GM12878 (cell line): Measurements from ENCODE around the gene CSF2. TPM values are rescaled to one million over a fixed set of nuclear protein-coding genes. Genes with fewer than 3 reads are reported as not detected.

Experiments used
- ATAC-seq: fragments of 200-7000 bp; cut with Tn5 transposase; 3 replicates; pipeline ENCODE4 v1.9.1; 2020; ENCODE audit warnings: mild to moderate bottlenecking, moderate library complexity
- BruUV-seq: library from RNA; stranded (reverse); fragments of 400-500 nt; replicated peaks from 2 replicates; lab custom pipeline; 2021; lab: Mats Ljungman, UMichigan
- CTCF ChIA-PET: fragments of 300-600 bp; sonication (Branson Sonifier 250); formaldehyde crosslinking; extraction: SDS; loops from one replicate; lab custom pipeline; 2021; ENCODE audit warnings: inconsistent platforms; lab: Yijun Ruan, JAX
- POLR2A ChIA-PET: fragments of 350-600 bp; formaldehyde crosslinking; extraction: SDS; loops from one replicate; lab custom pipeline; 2021; ENCODE audit warnings: inconsistent platforms; lab: Charles Lee
- RAD21 ChIA-PET: fragments of 300-600 bp; sonication (Branson Sonifier 250); formaldehyde crosslinking; loops from one replicate; lab custom pipeline; 2023; ENCODE audit warnings: antibody characterized with exemption; ENCODE audit not compliant: unreplicated experiment; lab: Charles Lee
- SMC1A ChIA-PET: fragments of 300-600 bp; sonication (Branson Sonifier 250); formaldehyde crosslinking; loops from one replicate; lab custom pipeline; 2023; ENCODE audit not compliant: unreplicated experiment, uncharacterized antibody; lab: Charles Lee
- DNase-seq: peaks from one replicate; pipeline ENCODE4 v3.0.0-alpha.2; 2011; ENCODE audit warnings: low read depth, low spot score
- FAIRE-seq: peaks from 3 replicates; lab custom pipeline; 2011; peaks lifted over from hg19 to GRCh38; lab: Jason Lieb, UNC
- H2AFZ ChIP-seq: 2 replicates; pipeline ENCODE4 v1.6.0; 2011; ENCODE audit warnings: low read depth, low read length, control low read depth; ENCODE audit not compliant: control insufficient read depth
- H3K27ac ChIP-seq: 2 replicates; pipeline ENCODE4 v1.5.1; 2011; ENCODE audit warnings: control low read depth; ENCODE audit not compliant: control insufficient read depth, insufficient read depth
- H3K27me3 ChIP-seq, 2 experiments: replicated peaks in 1 of 2; 2 replicates each; pipeline versions ENCODE4 v1.6.0 to v1.6.1; 2011; ENCODE audit warnings: low read length in 1 of 2; ENCODE audit not compliant: control insufficient read depth in 2 of 2, insufficient read depth in 2 of 2
- H3K36me3 ChIP-seq, 2 experiments: 2 replicates each; pipeline ENCODE4 v1.5.1; 2011; ENCODE audit warnings: low read length in 1 of 2; ENCODE audit not compliant: control insufficient read depth in 2 of 2, insufficient read depth in 2 of 2
- H3K4me1 ChIP-seq: 2 replicates; pipeline ENCODE4 v1.6.1; 2011; ENCODE audit warnings: mild to moderate bottlenecking, low read length, moderate library complexity, mixed read lengths; ENCODE audit not compliant: control insufficient read depth, insufficient read depth
- H3K4me2 ChIP-seq: 2 replicates; pipeline ENCODE4 v1.6.0; 2011; ENCODE audit warnings: control low read depth; ENCODE audit not compliant: control insufficient read depth, insufficient read depth
- H3K4me3 ChIP-seq: fragments of 200-600 bp; sonication (generic); 2 replicates; pipeline ENCODE4 v1.5.1; 2016
- H3K79me2 ChIP-seq: 2 replicates; pipeline ENCODE4 v1.6.0; 2011; ENCODE audit warnings: low read length; ENCODE audit not compliant: control insufficient read depth, insufficient read depth
- H3K9ac ChIP-seq: 2 replicates; pipeline ENCODE4 v1.8.0; 2011; ENCODE audit warnings: low read length, control low read depth, mixed read lengths; ENCODE audit not compliant: control insufficient read depth, insufficient read depth
- H3K9me3 ChIP-seq: replicated peaks from 3 replicates; pipeline ENCODE4 v1.5.1; 2011; ENCODE audit warnings: mild to moderate bottlenecking, low read length; ENCODE audit not compliant: control insufficient read depth, insufficient read depth
- H4K20me1 ChIP-seq: 2 replicates; pipeline ENCODE4 v1.6.0; 2011; ENCODE audit not compliant: control insufficient read depth, insufficient read depth
- CHD4 ChIP-seq: fragments of 200-600 bp; sonication (generic); IDR thresholded peaks from 2 replicates; pipeline ENCODE4 v1.6.1; 2016; ENCODE audit warnings: mild to moderate bottlenecking
- FOXM1 ChIP-seq: IDR thresholded peaks from 2 replicates; pipeline ENCODE4 v1.6.1; 2012; ENCODE audit warnings: low read depth, mild to moderate bottlenecking, inconsistent platforms, low read length, moderate library complexity
- IKZF2 ChIP-seq, 2 experiments: fragments of 450-650 bp; IDR thresholded peaks; 2 replicates each; pipeline ENCODE4 v1.6.1; 2017; ENCODE audit warnings: mild to moderate bottlenecking in 2 of 2, moderate library complexity in 2 of 2
- KLF5 ChIP-seq: fragments of 450-650 bp; IDR thresholded peaks from 2 replicates; pipeline ENCODE4 v1.6.1; 2014; ENCODE audit warnings: mild to moderate bottlenecking; ENCODE audit not compliant: partially characterized antibody
- SIN3A ChIP-seq: IDR thresholded peaks from 2 replicates; pipeline ENCODE4 v1.6.1; 2012; ENCODE audit warnings: low read depth, low read length, improper control_type of control experiment
- WRNIP1 ChIP-seq: IDR thresholded peaks from 2 replicates; pipeline ENCODE4 v1.6.1; 2011; ENCODE audit warnings: low read depth, low read length, improper control_type of control experiment, borderline replicate concordance
- WGBS: methylation state at CpG from one replicate; pipeline ENCODE4 v1.1.6; 2016; ENCODE audit warnings: low lambda C conversion rate; ENCODE audit not compliant: insufficient replicate concordance, insufficient coverage; ENCODE audit errors: missing lambda C conversion rate; 5-methylcytosine and 5-hydroxymethylcytosine counted together
- in situ Hi-C: fragments of 300-500 bp; cut with MboI; formaldehyde crosslinking; loops from 9 replicates; pipeline ENCODE4 v1.14.3; 2018; ENCODE audit warnings: mixed read lengths
- intact Hi-C: fragments of 100-400 bp; cut with micrococcal nuclease; formaldehyde crosslinking; loops from one replicate; pipeline ENCODE4 v1.14.2; 2022; ENCODE audit not compliant: unreplicated experiment
- polyA plus RNA-seq, 11 experiments: library from polyadenylated mRNA; depleted of rRNA in 4 of 11; unstranded in 6 of 11; stranded (reverse) in 5 of 11; fragments of >200 nt; fragmentation: Nextera tagmentation in 4 of 11; fragmentation: Illumina TruSeq in 1 of 11; extraction: Ambion mirVana in 4 of 11; extraction: Trizol in 1 of 11; gene quantifications; 1 replicate in 1 of 11; 2 replicates in 10 of 11; pipeline versions ENCODE4 v1.2.1 to v1.2.3, GENCODE V29; 2011 to 2016; ENCODE audit warnings: inconsistent platforms in 2 of 11, missing spikeins in 2 of 11, low read depth in 1 of 11
- total RNA-seq, 4 experiments: library from RNA; depleted of rRNA in 3 of 4; stranded (reverse); fragments of >200 nt in 3 of 4; fragmentation: Illumina TruSeq in 1 of 4; extraction: Trizol in 1 of 4; gene quantifications; 2 replicates each; pipeline versions ENCODE4 v1.2.1 to v1.2.3, GENCODE V29; 2013 to 2021
- TF ChIP-seq, protein P1 (sequence below): fragments of 450-650 bp; IDR thresholded peaks from 2 replicates; pipeline ENCODE4 v1.6.1; 2017; ENCODE audit warnings: mild to moderate bottlenecking, moderate library complexity
- TF ChIP-seq, protein P2 (sequence below): fragments of 150-350 bp; IDR thresholded peaks from 2 replicates; pipeline ENCODE4 v1.6.1; 2014; ENCODE audit warnings: mild to moderate bottlenecking, low read depth, low read length
- TF ChIP-seq, protein P3 (sequence below), 3 experiments: IDR thresholded peaks in 2 of 3; conservative IDR thresholded peaks in 1 of 3; 2 replicates each; pipeline ENCODE4 v1.5.1; 2011; ENCODE audit warnings: low read depth in 3 of 3, low read length in 3 of 3, mild to moderate bottlenecking in 3 of 3, control low read depth in 2 of 3, moderate library complexity in 2 of 3, inconsistent platforms in 1 of 3, mixed read lengths in 1 of 3; ENCODE audit not compliant: control insufficient read depth in 2 of 3, insufficient read depth in 1 of 3; ENCODE audit errors: extremely low read depth in 1 of 3
- TF ChIP-seq, protein P4 (sequence below): fragments of 450-650 bp; IDR thresholded peaks from 2 replicates; pipeline ENCODE4 v1.6.1; 2017; ENCODE audit warnings: mild to moderate bottlenecking
- TF ChIP-seq, protein P5 (sequence below): fragments of 450-650 bp; formaldehyde crosslinking; IDR thresholded peaks from 2 replicates; pipeline ENCODE4 v1.5.0; 2022; ENCODE audit warnings: mild to moderate bottlenecking, missing genetic modification characterization

The CSF2 gene
- total and polyA plus RNA-seq, 10 of the 15 experiments (the other 5 are each of a cell fraction or from before 2014, with no cell fraction given), result 0.15 to 2.0 (median 0.69) TPM; not detected in 2

DNA sequence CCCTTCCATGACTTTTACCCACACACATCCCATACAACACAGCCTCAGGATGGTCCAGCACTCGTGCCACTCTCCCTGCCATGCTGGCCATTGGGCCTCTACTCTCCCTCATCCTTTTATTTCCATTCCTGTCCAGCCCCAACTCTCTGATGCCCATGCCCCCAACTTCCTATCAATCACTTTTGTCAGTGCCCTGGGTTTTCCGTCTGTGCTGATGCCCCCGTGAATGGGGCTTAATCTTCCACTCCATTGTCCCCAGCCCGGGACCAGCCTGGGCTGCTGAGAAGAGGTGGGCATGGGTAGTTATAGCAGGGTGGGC lies 49.5 kb upstream of the CSF2 start:
- H3K79me2 ChIP-seq, result no peaks in the 10 kb centered on the region
- intact Hi-C loops, result no loop called here
- DNase-seq (no peak), FAIRE-seq (no peak), ATAC-seq (no peak)
- H3K36me3 ChIP-seq, result no peaks in the 10 kb centered on the region
- H3K27me3 ChIP-seq, result peaks cover 0 to 5% of the 10 kb centered on the region in 2 experiments; a peak in 2 of 4 replicates
- H2AFZ ChIP-seq, result no peak overlapping the region
- in situ Hi-C loops, result no loop called here
- RAD21 ChIA-PET, result no interaction called here
- WGBS, result 32% methylated on average over 4 of the region's 4 CpGs
- no TSS peak for BruUV-seq
- TF ChIP-seq, protein P1, sequence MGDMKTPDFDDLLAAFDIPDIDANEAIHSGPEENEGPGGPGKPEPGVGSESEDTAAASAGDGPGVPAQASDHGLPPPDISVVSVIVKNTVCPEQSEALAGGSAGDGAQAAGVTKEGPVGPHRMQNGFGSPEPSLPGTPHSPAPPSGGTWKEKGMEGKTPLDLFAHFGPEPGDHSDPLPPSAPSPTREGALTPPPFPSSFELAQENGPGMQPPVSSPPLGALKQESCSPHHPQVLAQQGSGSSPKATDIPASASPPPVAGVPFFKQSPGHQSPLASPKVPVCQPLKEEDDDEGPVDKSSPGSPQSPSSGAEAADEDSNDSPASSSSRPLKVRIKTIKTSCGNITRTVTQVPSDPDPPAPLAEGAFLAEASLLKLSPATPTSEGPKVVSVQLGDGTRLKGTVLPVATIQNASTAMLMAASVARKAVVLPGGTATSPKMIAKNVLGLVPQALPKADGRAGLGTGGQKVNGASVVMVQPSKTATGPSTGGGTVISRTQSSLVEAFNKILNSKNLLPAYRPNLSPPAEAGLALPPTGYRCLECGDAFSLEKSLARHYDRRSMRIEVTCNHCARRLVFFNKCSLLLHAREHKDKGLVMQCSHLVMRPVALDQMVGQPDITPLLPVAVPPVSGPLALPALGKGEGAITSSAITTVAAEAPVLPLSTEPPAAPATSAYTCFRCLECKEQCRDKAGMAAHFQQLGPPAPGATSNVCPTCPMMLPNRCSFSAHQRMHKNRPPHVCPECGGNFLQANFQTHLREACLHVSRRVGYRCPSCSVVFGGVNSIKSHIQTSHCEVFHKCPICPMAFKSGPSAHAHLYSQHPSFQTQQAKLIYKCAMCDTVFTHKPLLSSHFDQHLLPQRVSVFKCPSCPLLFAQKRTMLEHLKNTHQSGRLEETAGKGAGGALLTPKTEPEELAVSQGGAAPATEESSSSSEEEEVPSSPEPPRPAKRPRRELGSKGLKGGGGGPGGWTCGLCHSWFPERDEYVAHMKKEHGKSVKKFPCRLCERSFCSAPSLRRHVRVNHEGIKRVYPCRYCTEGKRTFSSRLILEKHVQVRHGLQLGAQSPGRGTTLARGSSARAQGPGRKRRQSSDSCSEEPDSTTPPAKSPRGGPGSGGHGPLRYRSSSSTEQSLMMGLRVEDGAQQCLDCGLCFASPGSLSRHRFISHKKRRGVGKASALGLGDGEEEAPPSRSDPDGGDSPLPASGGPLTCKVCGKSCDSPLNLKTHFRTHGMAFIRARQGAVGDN, result no peak
- TF ChIP-seq, protein P2, sequence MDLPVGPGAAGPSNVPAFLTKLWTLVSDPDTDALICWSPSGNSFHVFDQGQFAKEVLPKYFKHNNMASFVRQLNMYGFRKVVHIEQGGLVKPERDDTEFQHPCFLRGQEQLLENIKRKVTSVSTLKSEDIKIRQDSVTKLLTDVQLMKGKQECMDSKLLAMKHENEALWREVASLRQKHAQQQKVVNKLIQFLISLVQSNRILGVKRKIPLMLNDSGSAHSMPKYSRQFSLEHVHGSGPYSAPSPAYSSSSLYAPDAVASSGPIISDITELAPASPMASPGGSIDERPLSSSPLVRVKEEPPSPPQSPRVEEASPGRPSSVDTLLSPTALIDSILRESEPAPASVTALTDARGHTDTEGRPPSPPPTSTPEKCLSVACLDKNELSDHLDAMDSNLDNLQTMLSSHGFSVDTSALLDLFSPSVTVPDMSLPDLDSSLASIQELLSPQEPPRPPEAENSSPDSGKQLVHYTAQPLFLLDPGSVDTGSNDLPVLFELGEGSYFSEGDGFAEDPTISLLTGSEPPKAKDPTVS, result no peak
- TF ChIP-seq SIN3A (no peak), WRNIP1 (no peak), CHD4 (no peak), IKZF2 (IDR thresholded peaks at IDR 0.05) (no peak), KLF5 (no peak), FOXM1 (no peak)
- TF ChIP-seq, protein P3, sequence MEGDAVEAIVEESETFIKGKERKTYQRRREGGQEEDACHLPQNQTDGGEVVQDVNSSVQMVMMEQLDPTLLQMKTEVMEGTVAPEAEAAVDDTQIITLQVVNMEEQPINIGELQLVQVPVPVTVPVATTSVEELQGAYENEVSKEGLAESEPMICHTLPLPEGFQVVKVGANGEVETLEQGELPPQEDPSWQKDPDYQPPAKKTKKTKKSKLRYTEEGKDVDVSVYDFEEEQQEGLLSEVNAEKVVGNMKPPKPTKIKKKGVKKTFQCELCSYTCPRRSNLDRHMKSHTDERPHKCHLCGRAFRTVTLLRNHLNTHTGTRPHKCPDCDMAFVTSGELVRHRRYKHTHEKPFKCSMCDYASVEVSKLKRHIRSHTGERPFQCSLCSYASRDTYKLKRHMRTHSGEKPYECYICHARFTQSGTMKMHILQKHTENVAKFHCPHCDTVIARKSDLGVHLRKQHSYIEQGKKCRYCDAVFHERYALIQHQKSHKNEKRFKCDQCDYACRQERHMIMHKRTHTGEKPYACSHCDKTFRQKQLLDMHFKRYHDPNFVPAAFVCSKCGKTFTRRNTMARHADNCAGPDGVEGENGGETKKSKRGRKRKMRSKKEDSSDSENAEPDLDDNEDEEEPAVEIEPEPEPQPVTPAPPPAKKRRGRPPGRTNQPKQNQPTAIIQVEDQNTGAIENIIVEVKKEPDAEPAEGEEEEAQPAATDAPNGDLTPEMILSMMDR (IDR thresholded peaks at IDR 0.05 in 2 of 3, conservative IDR thresholded peaks at IDR 0.05 in 1 of 3; ENCODE audit: control insufficient read depth in 2 of 3, extremely low read depth in 1 of 3, insufficient read depth in 1 of 3, low read depth in 3 of 3, low read length in 3 of 3), result no peak
- TF ChIP-seq, protein P4, sequence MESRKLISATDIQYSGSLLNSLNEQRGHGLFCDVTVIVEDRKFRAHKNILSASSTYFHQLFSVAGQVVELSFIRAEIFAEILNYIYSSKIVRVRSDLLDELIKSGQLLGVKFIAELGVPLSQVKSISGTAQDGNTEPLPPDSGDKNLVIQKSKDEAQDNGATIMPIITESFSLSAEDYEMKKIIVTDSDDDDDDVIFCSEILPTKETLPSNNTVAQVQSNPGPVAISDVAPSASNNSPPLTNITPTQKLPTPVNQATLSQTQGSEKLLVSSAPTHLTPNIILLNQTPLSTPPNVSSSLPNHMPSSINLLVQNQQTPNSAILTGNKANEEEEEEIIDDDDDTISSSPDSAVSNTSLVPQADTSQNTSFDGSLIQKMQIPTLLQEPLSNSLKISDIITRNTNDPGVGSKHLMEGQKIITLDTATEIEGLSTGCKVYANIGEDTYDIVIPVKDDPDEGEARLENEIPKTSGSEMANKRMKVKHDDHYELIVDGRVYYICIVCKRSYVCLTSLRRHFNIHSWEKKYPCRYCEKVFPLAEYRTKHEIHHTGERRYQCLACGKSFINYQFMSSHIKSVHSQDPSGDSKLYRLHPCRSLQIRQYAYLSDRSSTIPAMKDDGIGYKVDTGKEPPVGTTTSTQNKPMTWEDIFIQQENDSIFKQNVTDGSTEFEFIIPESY, result no peak
- TF ChIP-seq, protein P5, sequence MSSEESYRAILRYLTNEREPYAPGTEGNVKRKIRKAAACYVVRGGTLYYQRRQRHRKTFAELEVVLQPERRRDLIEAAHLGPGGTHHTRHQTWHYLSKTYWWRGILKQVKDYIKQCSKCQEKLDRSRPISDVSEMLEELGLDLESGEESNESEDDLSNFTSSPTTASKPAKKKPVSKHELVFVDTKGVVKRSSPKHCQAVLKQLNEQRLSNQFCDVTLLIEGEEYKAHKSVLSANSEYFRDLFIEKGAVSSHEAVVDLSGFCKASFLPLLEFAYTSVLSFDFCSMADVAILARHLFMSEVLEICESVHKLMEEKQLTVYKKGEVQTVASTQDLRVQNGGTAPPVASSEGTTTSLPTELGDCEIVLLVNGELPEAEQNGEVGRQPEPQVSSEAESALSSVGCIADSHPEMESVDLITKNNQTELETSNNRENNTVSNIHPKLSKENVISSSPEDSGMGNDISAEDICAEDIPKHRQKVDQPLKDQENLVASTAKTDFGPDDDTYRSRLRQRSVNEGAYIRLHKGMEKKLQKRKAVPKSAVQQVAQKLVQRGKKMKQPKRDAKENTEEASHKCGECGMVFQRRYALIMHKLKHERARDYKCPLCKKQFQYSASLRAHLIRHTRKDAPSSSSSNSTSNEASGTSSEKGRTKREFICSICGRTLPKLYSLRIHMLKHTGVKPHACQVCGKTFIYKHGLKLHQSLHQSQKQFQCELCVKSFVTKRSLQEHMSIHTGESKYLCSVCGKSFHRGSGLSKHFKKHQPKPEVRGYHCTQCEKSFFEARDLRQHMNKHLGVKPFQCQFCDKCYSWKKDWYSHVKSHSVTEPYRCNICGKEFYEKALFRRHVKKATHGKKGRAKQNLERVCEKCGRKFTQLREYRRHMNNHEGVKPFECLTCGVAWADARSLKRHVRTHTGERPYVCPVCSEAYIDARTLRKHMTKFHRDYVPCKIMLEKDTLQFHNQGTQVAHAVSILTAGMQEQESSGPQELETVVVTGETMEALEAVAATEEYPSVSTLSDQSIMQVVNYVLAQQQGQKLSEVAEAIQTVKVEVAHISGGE (CRISPR knock-in tag), result no peak
- no peak overlapping the region for H3K9ac ChIP-seq
- H3K4me2 ChIP-seq, result no peak overlapping the region
- SMC1A ChIA-PET, result no interaction called here
- H3K27ac ChIP-seq, result no peak overlapping the region
- H4K20me1 ChIP-seq, result peaks cover 7% of the 10 kb centered on the region; the same call in 1 of the 2 replicates
- H3K4me1 ChIP-seq, result peaks cover 29% of the 10 kb centered on the region
- CTCF ChIA-PET, result no interaction called here
- POLR2A ChIA-PET, result no interaction called here
- H3K4me3 ChIP-seq, result no peak overlapping the region
- H3K9me3 ChIP-seq, result no peaks in the 10 kb centered on the region
